ENCODE results near the gene CNTNAP2. TPM values are rescaled to one million over a fixed set of nuclear protein-coding genes. Genes with fewer than 3 reads are reported as not detected.

Gene CNTNAP2
- total RNA-seq, 4 donors from 2014 or later: 0.29 to 0.88 (median 0.33) TPM; not detected in 1

DNA sequence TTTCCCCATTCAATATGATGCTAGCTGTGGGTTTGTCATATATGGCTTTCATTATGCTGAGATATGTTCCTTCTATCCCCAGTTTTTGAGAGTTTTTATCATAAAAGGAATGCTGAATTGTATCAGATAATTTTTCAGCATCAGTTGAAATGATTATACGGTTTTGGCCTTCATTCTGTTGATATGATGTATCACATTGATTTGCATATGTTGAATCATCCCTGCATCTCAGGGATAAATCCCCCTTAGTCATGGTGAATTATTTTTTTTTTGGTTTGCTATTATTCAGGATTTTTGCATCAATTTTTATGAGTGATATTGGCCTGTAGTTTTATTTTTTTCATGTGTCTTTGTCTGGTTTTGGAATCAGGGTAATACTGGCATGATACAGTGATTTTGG, 1321.6 kb downstream of the CNTNAP2 start:
- intact Hi-C loops (cut with DNase I): no loop called here
- Histone ChIP-seq H3K36me3 (no peaks in the 10 kb centered on the region), H3K4me3 (replicated peaks in 1 of 3) (no peak overlapping the region), H3K9me3 (no peaks in the 10 kb centered on the region), H3K27ac (no peak overlapping the region), H3K27me3 (no peaks in the 10 kb centered on the region), H3K4me1 (no peaks in the 10 kb centered on the region)
- 83 to 84% methylated on average over 1 of the region's 1 CpG for WGBS, 2 donors
- DNase-seq: no peak
- TF ChIP-seq, protein P1, sequence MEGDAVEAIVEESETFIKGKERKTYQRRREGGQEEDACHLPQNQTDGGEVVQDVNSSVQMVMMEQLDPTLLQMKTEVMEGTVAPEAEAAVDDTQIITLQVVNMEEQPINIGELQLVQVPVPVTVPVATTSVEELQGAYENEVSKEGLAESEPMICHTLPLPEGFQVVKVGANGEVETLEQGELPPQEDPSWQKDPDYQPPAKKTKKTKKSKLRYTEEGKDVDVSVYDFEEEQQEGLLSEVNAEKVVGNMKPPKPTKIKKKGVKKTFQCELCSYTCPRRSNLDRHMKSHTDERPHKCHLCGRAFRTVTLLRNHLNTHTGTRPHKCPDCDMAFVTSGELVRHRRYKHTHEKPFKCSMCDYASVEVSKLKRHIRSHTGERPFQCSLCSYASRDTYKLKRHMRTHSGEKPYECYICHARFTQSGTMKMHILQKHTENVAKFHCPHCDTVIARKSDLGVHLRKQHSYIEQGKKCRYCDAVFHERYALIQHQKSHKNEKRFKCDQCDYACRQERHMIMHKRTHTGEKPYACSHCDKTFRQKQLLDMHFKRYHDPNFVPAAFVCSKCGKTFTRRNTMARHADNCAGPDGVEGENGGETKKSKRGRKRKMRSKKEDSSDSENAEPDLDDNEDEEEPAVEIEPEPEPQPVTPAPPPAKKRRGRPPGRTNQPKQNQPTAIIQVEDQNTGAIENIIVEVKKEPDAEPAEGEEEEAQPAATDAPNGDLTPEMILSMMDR (IDR thresholded peaks at IDR 0.05): no peak
- no peak for TF ChIP-seq POLR2A (IDR thresholded peaks at IDR 0.05)

DNA sequence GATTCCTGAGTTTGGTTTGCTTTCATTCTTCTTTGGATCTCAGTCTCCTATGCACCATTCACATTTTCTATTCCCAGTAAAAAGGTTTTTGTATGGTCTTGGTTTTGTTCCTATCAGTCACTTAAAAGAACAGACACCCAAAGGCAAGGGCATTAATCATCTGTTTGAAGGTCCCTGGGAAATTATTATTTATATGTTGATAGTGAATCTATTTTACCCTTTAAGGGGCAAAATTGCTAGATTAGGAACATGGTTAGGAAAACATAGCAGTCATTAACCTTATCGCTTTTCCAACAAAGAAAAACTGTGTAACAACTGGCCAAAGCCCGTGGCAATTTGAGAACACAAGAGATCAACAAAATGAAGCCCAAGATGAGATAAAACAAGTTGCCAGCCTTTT, 1327.3 kb downstream of the CNTNAP2 start:
- no peak overlapping the region for H3K4me3 ChIP-seq (replicated peaks in 1 of 3)
- H3K9me3 ChIP-seq: no peaks in the 10 kb centered on the region
- no peaks in the 10 kb centered on the region for H3K36me3 ChIP-seq
- no peaks in the 10 kb centered on the region for H3K27me3 ChIP-seq
- H3K27ac ChIP-seq: no peak overlapping the region
- no peak for DNase-seq
- TF ChIP-seq POLR2A (IDR thresholded peaks at IDR 0.05): no peak
- TF ChIP-seq, protein P1 (IDR thresholded peaks at IDR 0.05): no peak
- intact Hi-C loops (cut with DNase I): no loop called here
- H3K4me1 ChIP-seq: no peaks in the 10 kb centered on the region
- WGBS, 2 donors: 68 to 74% methylated on average over 2 of the region's 2 CpGs

DNA sequence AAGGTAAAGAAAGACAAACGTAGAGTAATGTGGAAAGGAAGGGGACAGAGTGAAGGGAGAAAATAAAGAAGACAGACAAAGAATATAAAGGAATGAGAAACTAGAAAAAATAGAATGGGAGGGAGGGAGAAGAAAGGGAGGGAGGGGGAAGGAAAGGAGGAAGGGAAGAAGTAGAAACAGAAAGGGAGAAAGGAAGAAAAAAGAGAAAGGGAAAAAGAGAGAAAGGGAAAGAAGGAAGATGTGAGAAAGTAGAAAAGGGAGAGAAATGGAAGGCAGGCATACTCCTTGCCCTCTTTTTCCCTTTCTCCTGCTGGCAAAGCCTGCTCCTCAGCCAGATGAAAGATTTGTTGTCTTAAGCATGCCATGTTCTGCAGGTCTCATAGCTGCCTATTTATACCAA, 1336.2 kb downstream of the CNTNAP2 start:
- H3K4me1 ChIP-seq: no peaks in the 10 kb centered on the region
- 72 to 87% methylated on average over 1 of the region's 1 CpG for WGBS, 2 donors
- TF ChIP-seq, protein P1 (IDR thresholded peaks at IDR 0.05): no peak
- no peak for TF ChIP-seq POLR2A (IDR thresholded peaks at IDR 0.05)
- no peaks in the 10 kb centered on the region for H3K27me3 ChIP-seq
- DNase-seq: no peak
- H3K9me3 ChIP-seq: no peaks in the 10 kb centered on the region
- intact Hi-C loops (cut with DNase I): no loop called here
- no peaks in the 10 kb centered on the region for H3K36me3 ChIP-seq
- H3K27ac ChIP-seq: no peak overlapping the region
- no peak overlapping the region for H3K4me3 ChIP-seq (replicated peaks in 1 of 3)

DNA sequence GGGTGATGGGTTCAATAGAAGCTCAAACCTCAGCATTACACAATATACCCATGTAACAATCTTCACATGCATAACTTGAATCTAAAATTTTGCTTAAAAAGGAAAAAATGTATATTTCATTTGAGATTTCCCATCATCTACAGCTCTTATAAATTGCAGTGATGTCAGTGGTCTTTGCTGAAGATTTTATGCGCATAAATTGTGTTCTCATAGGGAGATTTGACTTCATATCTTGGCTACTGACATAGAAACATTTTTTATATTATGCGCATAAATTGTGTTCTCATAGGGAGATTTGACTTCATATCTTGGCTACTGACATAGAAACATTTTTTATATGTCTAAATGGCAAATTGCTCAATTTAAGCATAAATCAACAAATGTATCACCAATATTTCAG, 1348.6 kb downstream of the CNTNAP2 start:
- Histone ChIP-seq H3K4me3 (replicated peaks in 1 of 3) (no peak overlapping the region), H3K36me3 (no peaks in the 10 kb centered on the region), H3K27ac (no peak overlapping the region), H3K9me3 (no peaks in the 10 kb centered on the region), H3K4me1 (no peaks in the 10 kb centered on the region), H3K27me3 (no peaks in the 10 kb centered on the region)
- no peak for TF ChIP-seq POLR2A (IDR thresholded peaks at IDR 0.05)
- TF ChIP-seq, protein P1 (IDR thresholded peaks at IDR 0.05): no peak
- intact Hi-C loops (cut with DNase I): no loop called here
- no peak for DNase-seq
- 95 to 100% methylated on average over 2 of the region's 2 CpGs for WGBS, 2 donors

DNA sequence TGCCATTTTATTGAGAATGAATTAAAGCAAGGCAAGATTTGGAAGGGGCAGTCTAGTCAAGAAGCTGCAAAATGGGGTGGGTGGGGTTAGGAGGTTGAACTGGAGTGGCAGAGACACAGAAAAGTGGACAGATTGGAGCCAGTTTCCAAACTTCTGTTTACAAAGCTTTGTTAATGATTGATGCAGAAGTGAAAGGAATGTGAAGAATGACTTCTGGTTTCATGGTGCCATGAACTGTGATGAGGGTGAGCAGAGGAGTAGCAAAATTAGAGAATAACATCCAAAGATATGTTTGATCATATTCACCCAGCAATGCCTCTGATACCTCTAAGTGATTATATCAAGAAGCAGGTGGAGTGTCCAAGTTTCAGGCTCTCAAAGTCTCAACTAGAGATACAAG, 1356.0 kb downstream of the CNTNAP2 start:
- H3K27ac ChIP-seq: no peak overlapping the region
- no peaks in the 10 kb centered on the region for H3K27me3 ChIP-seq
- no peak overlapping the region for H3K4me3 ChIP-seq (replicated peaks in 1 of 3)
- H3K36me3 ChIP-seq: no peaks in the 10 kb centered on the region
- no peaks in the 10 kb centered on the region for H3K4me1 ChIP-seq
- no peak for TF ChIP-seq POLR2A (IDR thresholded peaks at IDR 0.05)
- TF ChIP-seq, protein P1 (IDR thresholded peaks at IDR 0.05): no peak
- no peak for DNase-seq
- H3K9me3 ChIP-seq: no peaks in the 10 kb centered on the region
- intact Hi-C loops (cut with DNase I): no loop called here
